ENCODE results near the gene ZKSCAN4. TPM values are rescaled to one million over a fixed set of nuclear protein-coding genes. Genes with fewer than 3 reads are reported as not detected.

The ZKSCAN4 gene
- total and polyA plus RNA-seq, 2 of the 8 experiments (the other 6 are each of a cell fraction or from before 2014, with no cell fraction given), result 2.2 to 6.6 TPM

- TF ChIP-seq ASH2L (IDR thresholded peaks at IDR 0.05; ENCODE audit: low read length) (no peak), MAX (IDR thresholded peaks at IDR 0.05) (no peak), JUN (IDR thresholded peaks at IDR 0.05; ENCODE audit: low read depth, low read length) (no peak), JUND (IDR thresholded peaks at IDR 0.05; ENCODE audit: low read length) (no peak), SAP30 (IDR thresholded peaks at IDR 0.05; ENCODE audit: insufficient read depth, insufficient replicate concordance, low read length) (no peak), EGR1 (IDR thresholded peaks at IDR 0.05; ENCODE audit: borderline replicate concordance, low read depth, low read length) (no peak), CHD1 (IDR thresholded peaks at IDR 0.05; ENCODE audit: low read depth, low read length) (no peak)
Measured at GRCh38 chr6:28206527-28206926, 45.5 kb downstream of the ZKSCAN4 start (continued).
